ENCODE measurements around the gene MPO.

DNA sequence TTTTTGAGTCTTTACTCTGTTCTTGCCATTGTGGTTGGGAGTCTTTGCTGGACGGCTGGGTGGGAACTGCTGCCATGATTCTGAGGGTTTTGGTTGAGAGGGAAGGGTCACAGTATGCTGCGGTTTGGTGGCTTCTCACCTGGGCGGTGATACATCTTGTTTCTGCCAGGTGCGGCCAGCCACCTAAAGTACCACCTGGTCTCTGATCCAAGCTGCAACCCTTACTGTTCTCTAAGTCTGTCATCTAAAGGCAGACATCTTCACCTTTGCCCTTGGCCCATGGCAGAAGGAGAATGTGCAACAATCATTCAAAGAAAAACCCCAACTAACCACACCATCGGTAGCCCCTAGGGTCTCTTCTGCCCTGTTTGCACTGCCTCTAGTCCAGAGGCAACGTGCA is 19.6 kb upstream of the MPO start:
- TF ChIP-seq, protein P1, sequence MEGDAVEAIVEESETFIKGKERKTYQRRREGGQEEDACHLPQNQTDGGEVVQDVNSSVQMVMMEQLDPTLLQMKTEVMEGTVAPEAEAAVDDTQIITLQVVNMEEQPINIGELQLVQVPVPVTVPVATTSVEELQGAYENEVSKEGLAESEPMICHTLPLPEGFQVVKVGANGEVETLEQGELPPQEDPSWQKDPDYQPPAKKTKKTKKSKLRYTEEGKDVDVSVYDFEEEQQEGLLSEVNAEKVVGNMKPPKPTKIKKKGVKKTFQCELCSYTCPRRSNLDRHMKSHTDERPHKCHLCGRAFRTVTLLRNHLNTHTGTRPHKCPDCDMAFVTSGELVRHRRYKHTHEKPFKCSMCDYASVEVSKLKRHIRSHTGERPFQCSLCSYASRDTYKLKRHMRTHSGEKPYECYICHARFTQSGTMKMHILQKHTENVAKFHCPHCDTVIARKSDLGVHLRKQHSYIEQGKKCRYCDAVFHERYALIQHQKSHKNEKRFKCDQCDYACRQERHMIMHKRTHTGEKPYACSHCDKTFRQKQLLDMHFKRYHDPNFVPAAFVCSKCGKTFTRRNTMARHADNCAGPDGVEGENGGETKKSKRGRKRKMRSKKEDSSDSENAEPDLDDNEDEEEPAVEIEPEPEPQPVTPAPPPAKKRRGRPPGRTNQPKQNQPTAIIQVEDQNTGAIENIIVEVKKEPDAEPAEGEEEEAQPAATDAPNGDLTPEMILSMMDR (IDR thresholded peaks at IDR 0.05 in 2 of 3, conservative IDR thresholded peaks at IDR 0.05 in 1 of 3; ENCODE audit: borderline replicate concordance in 1 of 3, insufficient read depth in 1 of 3, low read depth in 2 of 3, low read length in 2 of 3) = no peak
- no peak for TF ChIP-seq SRF (IDR thresholded peaks at IDR 0.05; ENCODE audit: low read depth)
